GM12801 (cell line): ENCODE data around the gene CYTH2.

Experiments used
- CTCF ChIP-seq: IDR thresholded peaks from one replicate; pipeline ENCODE4 v1.5.1; 2011; ENCODE audit warnings: control low read depth; ENCODE audit not compliant: insufficient read length; ENCODE audit errors: extremely low read depth

Gene CYTH2

GRCh38 chr19:48502350-48503018, 33.3 kb downstream of the CYTH2 start:
- TF ChIP-seq CTCF: no peak

- no peak for TF ChIP-seq CTCF
Measured at GRCh38 chr19:48506138-48506733, 37.1 kb downstream of the CYTH2 start.

- TF ChIP-seq CTCF: no peak
Measured at GRCh38 chr19:48507911-48508439, 38.8 kb downstream of the CYTH2 start.

- no peak for TF ChIP-seq CTCF
Measured at GRCh38 chr19:48508729-48509411, 39.7 kb downstream of the CYTH2 start.

- TF ChIP-seq CTCF: no peak
Measured at GRCh38 chr19:48509467-48510194, 40.5 kb downstream of the CYTH2 start.

GRCh38 chr19:48510421-48511268, 41.5 kb downstream of the CYTH2 start:
- no peak for TF ChIP-seq CTCF
